HPDE6-E6E7 (cell line): ENCODE measurements around the gene LRRC26.

Experiments
- DNase-seq: peaks from one replicate; pipeline ENCODE4 v3.0.0; 2011; ENCODE audit warnings: missing footprints; ENCODE audit errors: extremely low spot score

LRRC26 gene

GRCh38 chr9:137167747-137168572 lies 1.9 kb downstream of the LRRC26 start:
- DNase-seq, result no peak

- no peak for DNase-seq
These were observed 2.5 kb downstream of the LRRC26 start for GRCh38 chr9:137167277-137167746.

DNA sequence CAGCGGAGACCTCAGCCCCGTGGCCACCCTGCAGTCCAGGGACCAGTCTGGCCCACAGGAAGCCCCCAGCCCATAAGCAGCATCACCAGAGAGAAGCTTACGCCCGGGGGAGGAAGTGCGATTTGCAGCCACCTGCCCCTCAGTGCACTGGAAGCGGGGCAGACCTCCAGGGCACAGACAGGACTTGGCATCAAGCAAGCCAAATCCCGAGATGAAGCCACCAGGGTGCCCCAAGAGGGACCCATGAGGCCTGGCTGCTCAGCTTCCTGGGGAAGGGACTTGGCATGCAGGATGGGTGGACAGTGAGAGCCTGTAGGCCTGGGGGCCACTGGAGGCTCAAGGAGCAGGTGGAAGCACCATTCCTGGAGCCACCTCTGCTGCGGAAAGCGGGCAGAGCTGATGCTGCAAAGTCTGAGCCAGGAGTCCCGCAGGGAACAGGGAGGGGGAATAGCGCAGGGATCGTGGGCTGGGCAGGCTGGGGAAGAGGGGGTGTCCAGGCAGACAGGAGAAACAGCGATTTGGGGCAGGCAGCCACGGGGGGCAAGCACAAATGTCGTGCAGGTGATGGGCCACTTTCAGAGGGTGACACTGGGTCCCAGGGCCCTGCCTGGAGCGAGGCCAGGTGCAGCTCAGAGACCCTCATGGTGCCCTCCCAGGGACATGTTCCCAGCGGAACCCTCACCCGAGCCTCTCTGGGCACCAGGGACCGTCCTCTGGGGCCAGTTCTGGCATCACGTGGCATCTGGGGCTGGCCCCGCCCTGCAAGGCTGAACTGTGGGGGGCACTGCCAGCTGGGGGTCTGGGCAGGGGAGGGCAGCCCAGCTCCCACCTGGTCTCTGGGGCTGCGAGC lies 3.2 kb downstream of the LRRC26 start:
- no peak for DNase-seq

- no peak for DNase-seq
These were observed 4.5 kb downstream of the LRRC26 start for GRCh38 chr9:137165250-137165836.

DNA sequence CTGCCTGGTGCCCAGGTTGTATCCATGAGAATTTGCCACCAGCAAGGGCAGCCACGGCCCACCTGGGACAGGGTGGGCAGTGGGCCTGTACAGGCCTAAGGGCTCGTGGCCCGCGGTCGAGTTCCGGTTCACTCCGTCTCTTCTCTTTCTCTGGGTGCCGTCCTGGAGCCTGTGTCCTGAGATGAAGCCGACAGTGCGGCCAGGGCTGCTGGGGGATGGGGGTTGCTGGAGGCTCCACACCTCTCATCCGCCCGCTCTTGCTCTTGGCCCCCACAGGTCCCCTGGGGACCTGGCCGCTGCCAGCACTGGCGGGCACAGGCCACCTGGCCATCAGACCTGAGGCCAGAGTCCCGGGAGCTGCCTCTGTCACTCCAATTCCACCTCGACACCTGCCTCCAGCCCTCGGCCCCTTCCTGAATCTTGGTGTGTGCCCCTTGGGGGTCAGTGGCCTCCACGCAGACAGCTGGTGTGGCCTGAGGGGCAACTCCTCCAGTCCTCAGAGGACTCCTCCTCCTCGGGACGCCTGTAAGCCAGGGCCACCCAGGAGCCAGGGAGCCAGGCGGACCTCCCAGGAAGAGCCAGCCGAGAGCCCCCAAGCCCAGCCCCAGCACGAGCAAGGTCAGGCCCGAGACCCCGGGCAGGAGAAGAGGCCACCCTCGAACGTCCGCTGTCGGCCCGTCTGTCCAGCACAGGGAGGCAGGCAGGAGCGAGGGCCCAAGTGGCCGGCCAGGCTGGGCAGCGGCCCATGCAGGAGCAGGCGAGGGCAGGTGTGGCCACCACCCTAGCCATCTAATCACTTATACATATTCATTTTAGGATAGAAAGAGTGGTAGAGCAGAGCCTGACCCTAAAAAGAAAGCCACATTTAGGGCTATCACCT lies 5.2 kb downstream of the LRRC26 start:
- DNase-seq, result no peak

DNA sequence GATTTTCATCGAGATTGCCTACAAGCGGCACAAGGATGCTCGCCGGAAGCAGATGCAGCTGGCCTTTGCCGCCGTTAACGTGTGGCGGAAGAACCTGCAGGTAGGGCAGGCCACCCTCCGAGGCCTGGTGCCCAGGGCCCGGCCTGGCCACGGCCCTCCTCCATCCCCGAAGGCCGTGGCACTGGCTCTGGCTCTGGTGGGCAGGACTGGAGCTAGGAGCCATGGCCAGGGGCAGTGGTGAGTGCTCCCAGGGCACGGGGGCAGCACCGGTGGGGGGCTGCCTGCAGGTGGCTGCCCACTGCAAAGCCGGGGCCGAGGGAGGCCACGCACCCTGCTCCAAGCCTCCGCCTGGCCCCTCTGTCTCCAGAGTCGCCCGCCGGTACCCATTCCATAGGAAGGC lies 6.0 kb downstream of the LRRC26 start:
- no peak for DNase-seq

- no peak for DNase-seq
These were observed 6.5 kb downstream of the LRRC26 start for GRCh38 chr9:137163365-137163715.

- no peak for DNase-seq
These were observed 7.1 kb downstream of the LRRC26 start for GRCh38 chr9:137162505-137163364.

DNA sequence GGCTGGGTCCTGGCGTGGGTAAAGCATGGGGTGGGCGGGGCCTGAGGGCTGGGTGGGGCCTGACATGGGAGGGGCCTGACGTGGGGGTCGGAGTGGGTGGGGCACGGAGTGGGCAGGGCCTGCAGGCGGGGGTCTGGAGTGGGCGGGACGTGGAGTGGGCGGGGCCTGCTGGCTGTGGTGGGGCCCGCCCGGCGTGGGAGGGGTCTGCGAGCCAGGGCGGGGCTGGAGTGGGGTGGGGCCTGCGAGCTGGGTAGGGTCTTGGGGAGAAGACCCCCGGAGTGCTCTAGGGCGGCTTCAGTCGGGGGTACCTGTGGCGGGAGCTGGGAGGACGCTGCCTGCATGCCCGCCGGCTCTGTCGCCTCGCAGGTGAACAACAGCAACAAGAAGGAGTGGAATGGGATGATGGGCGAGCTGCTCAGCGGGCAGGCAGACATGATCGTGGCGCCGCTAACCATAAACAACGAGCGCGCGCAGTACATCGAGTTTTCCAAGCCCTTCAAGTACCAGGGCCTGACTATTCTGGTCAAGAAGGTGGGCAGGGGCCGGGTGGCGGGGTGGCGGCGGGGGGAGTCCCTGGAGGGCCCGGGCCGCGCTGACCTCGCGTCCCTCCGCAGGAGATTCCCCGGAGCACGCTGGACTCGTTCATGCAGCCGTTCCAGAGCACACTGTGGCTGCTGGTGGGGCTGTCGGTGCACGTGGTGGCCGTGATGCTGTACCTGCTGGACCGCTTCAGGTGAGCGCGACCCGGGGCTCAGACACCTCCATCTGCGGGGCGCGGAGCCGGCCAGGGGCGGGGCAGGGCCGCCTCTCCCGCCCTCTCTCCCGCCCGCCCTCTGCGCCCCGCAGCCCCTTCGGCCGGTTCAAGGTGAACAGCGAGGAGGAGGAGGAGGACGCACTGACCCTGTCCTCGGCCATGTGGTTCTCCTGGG lies 8.0 kb downstream of the LRRC26 start:
- no peak for DNase-seq

DNA sequence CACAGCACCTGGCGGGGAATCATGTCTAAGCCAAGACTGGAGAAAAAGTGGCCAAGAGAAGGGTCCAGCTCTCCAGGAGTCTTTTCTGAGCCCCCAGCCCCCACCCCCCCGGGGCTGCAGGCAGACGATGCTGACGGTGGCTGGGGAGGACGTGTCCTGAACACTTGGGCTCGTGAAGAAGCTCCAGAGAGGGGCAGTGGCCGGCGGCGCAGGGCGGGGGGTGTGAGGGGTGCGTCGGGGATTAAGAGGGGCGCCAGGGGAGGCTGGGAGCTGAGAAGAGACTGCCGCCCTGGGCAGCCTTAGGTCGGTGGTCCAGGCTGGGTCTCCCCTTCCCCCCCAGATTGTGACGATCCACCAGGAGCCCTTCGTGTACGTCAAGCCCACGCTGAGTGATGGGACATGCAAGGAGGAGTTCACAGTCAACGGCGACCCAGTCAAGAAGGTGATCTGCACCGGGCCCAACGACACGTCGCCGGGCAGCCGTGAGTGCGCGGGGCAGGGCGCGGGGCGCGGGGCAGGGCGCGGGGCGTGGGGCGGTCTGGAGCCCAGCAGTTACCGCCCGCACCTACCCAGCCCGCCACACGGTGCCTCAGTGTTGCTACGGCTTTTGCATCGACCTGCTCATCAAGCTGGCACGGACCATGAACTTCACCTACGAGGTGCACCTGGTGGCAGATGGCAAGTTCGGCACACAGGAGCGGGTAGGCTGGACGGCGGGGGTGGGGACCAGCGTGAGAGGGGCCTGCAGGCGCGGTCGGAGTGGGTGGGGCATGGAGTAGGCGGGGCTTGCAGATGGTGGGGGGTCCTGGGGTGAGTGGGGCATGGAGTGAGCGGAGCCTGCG lies 8.9 kb downstream of the LRRC26 start:
- no peak for DNase-seq

DNA sequence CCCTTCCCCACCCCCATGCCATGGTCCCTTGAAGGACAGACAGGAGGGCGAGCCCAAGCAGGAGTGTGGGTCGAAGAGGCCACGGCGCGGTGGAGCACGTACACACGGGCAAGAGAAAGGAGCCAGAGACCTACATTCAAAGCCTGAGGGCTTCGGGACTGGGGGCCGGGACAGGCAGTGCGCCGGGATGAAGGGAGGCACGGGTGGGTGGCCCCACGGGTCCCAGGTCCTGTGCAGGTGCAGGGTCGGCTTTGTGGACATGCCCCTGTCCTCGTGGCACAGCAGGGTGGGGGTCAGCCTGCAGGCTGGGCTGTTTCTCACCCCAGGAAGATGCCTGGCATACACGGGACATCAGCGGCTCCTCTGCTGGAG lies 9.8 kb downstream of the LRRC26 start:
- no peak for DNase-seq

GRCh38 chr9:137159105-137160053 lies 10.5 kb downstream of the LRRC26 start:
- DNase-seq, result no peak

- DNase-seq, result no peak
These were observed 11.2 kb downstream of the LRRC26 start for GRCh38 chr9:137158625-137159024.

- DNase-seq, result no peak
These were observed 12.0 kb downstream of the LRRC26 start for GRCh38 chr9:137157618-137158415.

GRCh38 chr9:137156567-137157375 lies 13.1 kb downstream of the LRRC26 start:
- DNase-seq, result no peak
